ENCODE data around the gene TCOF1. TPM values are rescaled to one million over a fixed set of nuclear protein-coding genes. Genes with fewer than 3 reads are reported as not detected.

Gene TCOF1
- total and polyA plus RNA-seq, 2 of the 8 experiments (the other 6 are each of a cell fraction or from before 2014, with no cell fraction given) = 35.9 to 170 TPM

DNA sequence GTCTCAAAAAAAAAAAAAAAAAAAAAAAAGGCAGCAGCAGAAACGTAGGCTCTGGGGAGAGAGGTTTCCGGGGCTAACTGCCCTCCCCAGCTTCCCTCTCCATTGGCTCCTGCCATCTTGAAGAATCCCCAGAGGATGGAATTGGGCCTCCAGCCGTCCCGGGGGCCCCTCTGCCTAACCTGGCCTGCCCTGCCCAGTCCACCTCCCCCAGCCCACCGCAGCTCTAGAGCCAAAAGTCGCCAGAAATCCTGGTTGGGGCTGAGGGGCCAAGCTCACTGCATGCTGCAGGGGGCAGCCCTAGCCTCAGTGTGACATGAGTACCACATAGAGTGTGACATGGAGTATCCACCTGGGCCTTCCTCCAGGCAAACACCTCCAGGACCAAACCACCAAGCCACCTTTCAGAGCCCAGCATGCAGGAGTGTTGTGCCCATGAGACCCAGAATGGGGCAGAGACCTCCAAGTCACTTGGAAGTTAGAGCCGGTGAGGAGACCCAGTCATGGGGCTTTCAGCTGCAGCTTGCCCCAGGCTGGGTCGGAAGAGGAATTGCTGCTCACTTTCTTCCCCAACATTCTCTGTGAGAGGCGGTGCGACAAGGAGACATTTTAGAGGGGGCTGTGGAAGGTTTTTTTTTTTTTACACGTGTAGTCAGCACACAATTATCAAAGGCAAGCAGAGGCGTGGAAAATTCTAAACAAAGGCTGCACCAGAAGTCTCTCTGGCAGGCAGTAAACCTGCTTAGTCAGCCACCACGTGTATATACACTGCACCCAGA is 37.6 kb downstream of the TCOF1 start:
- Histone ChIP-seq H2BK120ac (replicated peaks; ENCODE audit: low read depth, low read length) (no peak overlapping the region), H3K23me2 (ENCODE audit: low read depth, low read length) (no peaks in the 10 kb centered on the region), H2BK20ac (ENCODE audit: low read length) (no peak overlapping the region), H3K36me3 (ENCODE audit: control insufficient read depth in 2 of 4, insufficient read depth in 4 of 4, low read length in 3 of 4) (peaks cover 59 to 94% (median 88%) of the 10 kb centered on the region in 4 experiments), H3K4me3 (ENCODE audit: extremely low read depth in 1 of 4, insufficient read depth in 2 of 4, low read depth in 3 of 4, low read length in 4 of 4) (no peak overlapping the region), H2AK5ac (ENCODE audit: low read depth, low read length) (no peak overlapping the region), H4K8ac (ENCODE audit: extremely low read depth, insufficient read depth, low read length) (peak overlapping the region; percentile 37; the same call in 1 of the 2 replicates), H4K20me1 (replicated peaks in 1 of 2; ENCODE audit: control insufficient read depth in 1 of 2, insufficient read depth in 2 of 2, low read length in 2 of 2) (peaks cover 2 to 5% of the 10 kb centered on the region in 2 experiments), H3K79me2 (ENCODE audit: control insufficient read depth in 1 of 2, insufficient read depth in 2 of 2, low read length in 2 of 2) (no peaks in the 10 kb centered on the region), H3K4me2 (ENCODE audit: insufficient read depth in 1 of 2, low read depth in 2 of 2, low read length in 2 of 2) (no peak overlapping the region), H3K79me1 (ENCODE audit: low read depth, low read length) (no peaks in the 10 kb centered on the region), H3K27ac (ENCODE audit: low read depth, low read length) (no peak overlapping the region), H3K27me3 (replicated peaks in 1 of 4; ENCODE audit: control insufficient read depth in 3 of 4, extremely low read depth in 1 of 4, insufficient read depth in 3 of 4, low read length in 3 of 4) (no peaks in the 10 kb centered on the region), H3K14ac (ENCODE audit: insufficient read length) (no peak overlapping the region), H2BK12ac (ENCODE audit: low read depth, low read length) (no peak overlapping the region), H2AFZ (ENCODE audit: low read length) (no peak overlapping the region), H4K5ac (ENCODE audit: insufficient read length, low read depth, low read length) (no peak overlapping the region), H3K9ac (replicated peaks in 1 of 4; ENCODE audit: extremely low read depth in 1 of 4, low read depth in 3 of 4, low read length in 3 of 4) (no peak overlapping the region), H3K9me3 (ENCODE audit: insufficient read depth in 2 of 2, low read depth in 1 of 2, low read length in 1 of 2) (no peaks in the 10 kb centered on the region), H3K4ac (replicated peaks; ENCODE audit: insufficient read length, low read depth, low read length) (no peak overlapping the region), H2BK15ac (ENCODE audit: low read length) (no peak overlapping the region), H3K56ac (replicated peaks; ENCODE audit: insufficient read length, low read depth, low read length) (no peak overlapping the region), H2BK5ac (ENCODE audit: low read depth, low read length) (no peak overlapping the region), H3K4me1 (replicated peaks in 1 of 4; ENCODE audit: control insufficient read depth in 3 of 4, insufficient read depth in 4 of 4, low read length in 3 of 4) (no peaks in the 10 kb centered on the region), H3K18ac (ENCODE audit: extremely low read depth, low read length) (no peak overlapping the region), H3K23ac (ENCODE audit: insufficient read length) (no peak overlapping the region), H4K91ac (replicated peaks; ENCODE audit: insufficient read length, low read length) (no peak overlapping the region)
- CTCF ChIA-PET (ENCODE audit: partially characterized antibody) = interaction anchor here (0.6 to 16.9 kb wide), 11 partner anchors 11 to 169 kb away, joined by 3 to 274 read pairs (median 4); no protein-coding TSS in a partner anchor
- POLR2A ChIA-PET (ENCODE audit: partially characterized antibody) = interaction anchor here (1.1 to 19.1 kb wide), 3 partner anchors 11 to 39 kb away, joined by 3 to 455 read pairs (median 31); partner anchors contain the start of gene TCOF1
- FAIRE-seq (no peak), DNase-seq (ENCODE audit: low read depth in 1 of 2, low spot score in 2 of 2) (no peak)
- 94% methylated on average over 11 of the region's 13 CpGs; no CpG with 5 or more reads in 1 of the 2 experiments for WGBS, 2 experiments (ENCODE audit: extremely low coverage in 1 of 2, insufficient coverage in 1 of 2, insufficient read length in 1 of 2, insufficient replicate concordance in 2 of 2, low coverage in 1 of 2, low lambda C conversion rate in 2 of 2, missing lambda C conversion rate in 1 of 2)
- TF ChIP-seq EGR1 (IDR thresholded peaks at IDR 0.05; ENCODE audit: borderline replicate concordance, low read depth, low read length) (no peak), RBBP5 (IDR thresholded peaks at IDR 0.05; ENCODE audit: borderline replicate concordance, low read depth, low read length) (no peak), SIRT6 (IDR thresholded peaks at IDR 0.05; ENCODE audit: low read length) (no peak), RAD21 (IDR thresholded peaks at IDR 0.05 in 1 of 2, conservative IDR thresholded peaks at IDR 0.05 in 1 of 2; ENCODE audit: low read depth in 2 of 2, low read length in 2 of 2) (peak in 1 of 2 experiments; percentile 28; a peak in 2 of 4 replicates), SRF (IDR thresholded peaks at IDR 0.05; ENCODE audit: low read depth, low read length) (no peak), NANOG (IDR thresholded peaks at IDR 0.05; ENCODE audit: insufficient read depth, low read depth, low read length, poor library complexity, severe bottlenecking) (no peak), BRCA1 (IDR thresholded peaks at IDR 0.05; ENCODE audit: low read depth, low read length) (no peak), MAFK (IDR thresholded peaks at IDR 0.05; ENCODE audit: low read depth, low read length) (no peak)
- TF ChIP-seq, protein P1, sequence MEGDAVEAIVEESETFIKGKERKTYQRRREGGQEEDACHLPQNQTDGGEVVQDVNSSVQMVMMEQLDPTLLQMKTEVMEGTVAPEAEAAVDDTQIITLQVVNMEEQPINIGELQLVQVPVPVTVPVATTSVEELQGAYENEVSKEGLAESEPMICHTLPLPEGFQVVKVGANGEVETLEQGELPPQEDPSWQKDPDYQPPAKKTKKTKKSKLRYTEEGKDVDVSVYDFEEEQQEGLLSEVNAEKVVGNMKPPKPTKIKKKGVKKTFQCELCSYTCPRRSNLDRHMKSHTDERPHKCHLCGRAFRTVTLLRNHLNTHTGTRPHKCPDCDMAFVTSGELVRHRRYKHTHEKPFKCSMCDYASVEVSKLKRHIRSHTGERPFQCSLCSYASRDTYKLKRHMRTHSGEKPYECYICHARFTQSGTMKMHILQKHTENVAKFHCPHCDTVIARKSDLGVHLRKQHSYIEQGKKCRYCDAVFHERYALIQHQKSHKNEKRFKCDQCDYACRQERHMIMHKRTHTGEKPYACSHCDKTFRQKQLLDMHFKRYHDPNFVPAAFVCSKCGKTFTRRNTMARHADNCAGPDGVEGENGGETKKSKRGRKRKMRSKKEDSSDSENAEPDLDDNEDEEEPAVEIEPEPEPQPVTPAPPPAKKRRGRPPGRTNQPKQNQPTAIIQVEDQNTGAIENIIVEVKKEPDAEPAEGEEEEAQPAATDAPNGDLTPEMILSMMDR (IDR thresholded peaks at IDR 0.05; ENCODE audit: control extremely low read depth in 1 of 3, insufficient read depth in 1 of 3, low read depth in 1 of 3, low read length in 3 of 3) = peak in 2 of 3 experiments; percentile 8 to 14; a peak in 2 of 4 replicates
